NB4 (cell line): ENCODE measurements around the gene HOXB13.

Source experiments
- DNase-seq: peaks from one replicate; pipeline ENCODE4 v3.0.0; 2010; ENCODE audit warnings: low read depth
- H3K4me3 ChIP-seq: one replicate; pipeline ENCODE4 v1.5.1; 2011; ENCODE audit warnings: mild to moderate bottlenecking, low read depth, low read length, moderate library complexity
- MYC ChIP-seq: IDR thresholded peaks from 2 replicates; pipeline ENCODE4 v1.6.1; 2011; ENCODE audit warnings: low read depth, low read length
- POLR2A ChIP-seq: IDR thresholded peaks from 2 replicates; pipeline ENCODE4 v1.6.1; 2011; ENCODE audit warnings: mild to moderate bottlenecking; ENCODE audit not compliant: insufficient read length; ENCODE audit errors: extremely low read depth
- TF ChIP-seq, protein P1 (sequence below): IDR thresholded peaks from one replicate; pipeline ENCODE4 v1.5.1; 2012; ENCODE audit warnings: low read depth, low read length
- TF ChIP-seq, protein P2 (sequence below): IDR thresholded peaks from 2 replicates; pipeline ENCODE4 v1.6.1; 2011; ENCODE audit warnings: low read depth, low read length

The HOXB13 gene

DNA sequence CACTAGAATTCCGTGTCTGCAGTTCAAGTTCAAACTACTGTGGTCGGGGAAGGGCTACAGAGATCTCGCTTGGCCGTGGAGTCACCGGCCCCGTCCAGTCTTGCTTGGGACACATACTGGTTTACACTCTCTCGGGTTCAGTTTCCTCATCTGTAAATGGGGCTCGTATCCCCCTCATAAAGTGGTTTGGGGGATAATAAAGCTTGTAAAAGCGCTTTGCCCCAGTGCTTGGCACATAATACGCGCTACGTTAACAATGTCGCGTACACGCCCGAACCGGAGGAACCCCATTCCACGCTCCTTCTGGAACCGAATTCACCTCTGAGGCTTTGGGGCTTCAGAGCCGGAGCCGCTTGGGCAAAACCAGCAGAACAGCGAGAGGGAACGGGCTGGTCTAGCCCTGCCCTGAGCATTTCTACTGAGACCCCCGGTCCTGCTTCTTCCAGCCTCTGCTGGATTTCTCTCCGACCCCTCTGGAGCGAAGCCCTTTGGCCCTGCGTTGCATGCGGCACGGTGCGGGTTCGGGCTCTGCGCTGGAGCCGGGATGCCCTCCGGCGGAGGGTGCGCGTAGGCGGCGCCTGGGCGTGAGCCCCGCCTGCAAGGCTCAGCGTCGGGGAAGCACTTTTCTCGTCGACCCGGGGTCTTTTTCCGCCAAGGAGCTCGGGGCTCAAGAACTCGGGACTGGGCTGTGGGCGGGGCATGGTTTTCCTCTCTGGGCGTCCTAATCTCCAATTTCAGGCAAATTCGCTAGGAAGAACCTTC lies 26.1 kb upstream of the HOXB13 start:
- H3K4me3 ChIP-seq: no peak overlapping the region

DNA sequence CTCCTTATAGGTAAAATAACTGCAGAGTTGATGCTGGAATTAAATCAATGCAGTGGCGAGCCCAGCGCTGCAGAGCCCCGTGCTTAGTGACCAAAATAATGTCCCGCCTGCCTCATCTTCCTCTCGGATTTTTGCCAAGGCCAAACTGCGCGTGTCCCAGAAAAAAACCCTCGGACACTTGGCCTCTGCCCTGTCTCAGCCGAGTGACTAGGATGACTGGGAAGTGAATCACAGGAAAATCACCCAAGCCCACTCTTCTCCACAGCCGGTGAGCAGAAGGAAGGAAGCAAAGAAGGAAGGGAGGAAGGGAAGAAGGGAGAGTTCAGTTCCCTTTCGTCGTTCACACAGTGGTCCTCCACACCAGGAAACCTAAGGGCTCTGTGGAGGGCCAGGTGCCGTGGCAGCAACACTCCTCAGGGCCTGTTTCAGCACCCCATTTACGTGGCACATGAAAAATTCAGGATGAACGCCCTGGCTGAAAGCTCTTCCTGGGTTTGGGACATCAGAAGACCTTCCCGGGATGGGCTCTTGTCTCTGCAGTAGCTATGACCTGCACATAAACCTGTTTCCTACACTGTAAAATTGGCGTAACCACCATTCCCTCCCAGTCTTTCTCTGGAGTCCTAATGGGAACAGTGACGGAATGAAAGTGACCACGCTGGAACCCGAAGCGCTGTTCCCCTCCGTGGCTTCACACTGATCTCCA lies 25.4 kb upstream of the HOXB13 start:
- TF ChIP-seq MYC (no peak), POLR2A (no peak)
- TF ChIP-seq, protein P1, sequence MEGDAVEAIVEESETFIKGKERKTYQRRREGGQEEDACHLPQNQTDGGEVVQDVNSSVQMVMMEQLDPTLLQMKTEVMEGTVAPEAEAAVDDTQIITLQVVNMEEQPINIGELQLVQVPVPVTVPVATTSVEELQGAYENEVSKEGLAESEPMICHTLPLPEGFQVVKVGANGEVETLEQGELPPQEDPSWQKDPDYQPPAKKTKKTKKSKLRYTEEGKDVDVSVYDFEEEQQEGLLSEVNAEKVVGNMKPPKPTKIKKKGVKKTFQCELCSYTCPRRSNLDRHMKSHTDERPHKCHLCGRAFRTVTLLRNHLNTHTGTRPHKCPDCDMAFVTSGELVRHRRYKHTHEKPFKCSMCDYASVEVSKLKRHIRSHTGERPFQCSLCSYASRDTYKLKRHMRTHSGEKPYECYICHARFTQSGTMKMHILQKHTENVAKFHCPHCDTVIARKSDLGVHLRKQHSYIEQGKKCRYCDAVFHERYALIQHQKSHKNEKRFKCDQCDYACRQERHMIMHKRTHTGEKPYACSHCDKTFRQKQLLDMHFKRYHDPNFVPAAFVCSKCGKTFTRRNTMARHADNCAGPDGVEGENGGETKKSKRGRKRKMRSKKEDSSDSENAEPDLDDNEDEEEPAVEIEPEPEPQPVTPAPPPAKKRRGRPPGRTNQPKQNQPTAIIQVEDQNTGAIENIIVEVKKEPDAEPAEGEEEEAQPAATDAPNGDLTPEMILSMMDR: no peak
- TF ChIP-seq, protein P2, sequence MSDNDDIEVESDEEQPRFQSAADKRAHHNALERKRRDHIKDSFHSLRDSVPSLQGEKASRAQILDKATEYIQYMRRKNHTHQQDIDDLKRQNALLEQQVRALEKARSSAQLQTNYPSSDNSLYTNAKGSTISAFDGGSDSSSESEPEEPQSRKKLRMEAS: no peak
- DNase-seq: no peak
- H3K4me3 ChIP-seq: no peak overlapping the region

More for the DNA sequence above, 26.1 kb upstream of the HOXB13 start:
- DNase-seq: no peak
- TF ChIP-seq, protein P2: no peak
- no peak for TF ChIP-seq MYC
- TF ChIP-seq, protein P1: no peak
- no peak for TF ChIP-seq POLR2A

GRCh38 chr17:48752399-48753288 lies 24.1 kb upstream of the HOXB13 start:
- DNase-seq: no peak
- no peak overlapping the region for H3K4me3 ChIP-seq
- TF ChIP-seq MYC (no peak), POLR2A (no peak)
- TF ChIP-seq, protein P1: no peak
- TF ChIP-seq, protein P2: no peak

DNA sequence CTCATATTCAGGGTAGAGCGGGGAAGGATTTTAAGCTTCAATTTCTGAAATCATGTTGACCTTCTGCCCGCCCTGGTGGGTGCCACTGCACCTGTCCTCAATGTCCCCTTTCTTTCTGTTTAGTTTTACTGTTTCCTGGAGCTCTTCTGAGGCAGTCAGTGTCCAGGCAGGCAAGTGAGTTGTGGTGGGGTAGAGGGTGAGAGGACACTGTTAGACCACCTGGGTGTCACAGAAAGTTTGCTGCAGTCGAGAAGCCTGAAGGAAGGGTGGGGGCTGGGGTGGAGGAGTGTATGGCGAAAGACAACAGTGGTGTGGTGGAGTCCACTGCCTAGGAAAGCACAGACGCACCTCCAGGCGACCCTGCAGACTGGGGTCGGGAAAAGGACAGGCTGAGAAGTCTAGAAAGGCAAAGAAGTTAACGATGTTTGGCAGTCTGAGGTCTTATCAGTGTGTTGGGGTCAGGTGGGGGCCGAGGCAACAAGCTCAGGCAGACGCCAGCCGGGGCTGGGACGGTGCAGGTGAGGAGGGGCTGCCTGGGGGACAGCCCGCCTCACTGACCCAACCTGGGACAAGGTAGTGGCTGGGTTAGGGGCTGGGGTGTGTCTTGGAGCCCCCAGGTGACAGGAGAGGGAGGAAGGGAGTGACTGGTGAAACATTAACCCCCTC lies 23.3 kb upstream of the HOXB13 start:
- TF ChIP-seq, protein P1: no peak
- TF ChIP-seq, protein P2: no peak
- DNase-seq: no peak

DNA sequence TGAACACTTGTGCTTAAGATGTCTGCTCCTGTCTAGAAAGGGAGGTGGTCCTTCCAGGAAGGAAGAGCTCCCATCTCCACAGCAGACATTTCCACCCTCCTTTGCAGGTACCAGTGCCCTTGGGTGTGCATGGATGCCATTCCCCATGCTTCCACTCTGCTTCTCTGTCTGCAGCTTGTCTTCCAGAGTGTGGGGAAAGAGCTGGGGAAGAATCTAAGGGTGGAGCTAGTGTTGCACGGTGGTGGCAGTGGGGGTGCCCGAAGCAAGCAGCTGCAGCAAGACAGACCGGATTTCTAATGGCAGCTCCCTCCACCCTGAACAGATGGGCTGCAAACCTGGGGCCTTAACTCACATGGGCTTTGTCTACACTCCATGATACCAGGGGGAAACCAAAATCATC lies 22.6 kb upstream of the HOXB13 start:
- TF ChIP-seq MYC: no peak
- TF ChIP-seq, protein P2: no peak
- no peak for TF ChIP-seq POLR2A
- TF ChIP-seq, protein P1: no peak
- DNase-seq: no peak
- H3K4me3 ChIP-seq: no peak overlapping the region

More for the DNA sequence above, 23.3 kb upstream of the HOXB13 start:
- no peak overlapping the region for H3K4me3 ChIP-seq
